ENCODE measurements around the gene CYTH4.

Gene CYTH4

DNA sequence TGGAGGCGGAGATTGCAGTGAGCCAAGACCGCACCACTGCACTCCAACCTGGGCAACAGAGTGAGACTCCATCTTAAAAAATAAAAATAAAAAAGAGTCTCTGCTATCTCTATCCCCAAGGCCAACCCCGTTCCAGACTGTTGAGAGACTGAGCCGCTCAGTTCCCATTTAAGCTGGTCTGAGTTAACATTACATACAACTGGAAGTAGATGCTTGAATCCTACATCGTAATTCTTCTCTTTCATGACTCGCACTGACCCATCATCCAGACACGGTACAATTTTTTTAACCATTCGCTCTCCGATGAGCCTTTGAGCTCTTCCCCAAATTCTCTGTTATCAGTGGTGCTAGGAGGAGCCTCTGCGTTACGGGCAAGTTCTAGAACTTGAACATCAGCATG, 4.9 kb upstream of the CYTH4 start:
- H3K27ac ChIP-seq (ENCODE audit: low read depth, low read length) = no peak overlapping the region
- no peaks in the 10 kb centered on the region for H3K36me3 ChIP-seq (ENCODE audit: control insufficient read depth in 5 of 5, insufficient read depth in 5 of 5, low read length in 5 of 5)
- peaks cover 0 to 50% (median 22%) of the 10 kb centered on the region in 5 donors for H3K27me3 ChIP-seq (ENCODE audit: control insufficient read depth in 5 of 5, insufficient read depth in 4 of 5, low read length in 5 of 5)
- peaks cover 0 to 4% (median 2%) of the 10 kb centered on the region in 5 donors for H3K9me3 ChIP-seq (ENCODE audit: control insufficient read depth in 5 of 5, low read length in 5 of 5)
- no peak overlapping the region for H3K9ac ChIP-seq (ENCODE audit: low read length in 5 of 5)
- no peak overlapping the region for H3K4me3 ChIP-seq (ENCODE audit: low read depth in 1 of 5, low read length in 5 of 5)
- H3K4me1 ChIP-seq (ENCODE audit: control insufficient read depth in 5 of 5, insufficient read depth in 5 of 5, low read length in 5 of 5) = peaks cover 0 to 56% (median 12%) of the 10 kb centered on the region in 5 donors

DNA sequence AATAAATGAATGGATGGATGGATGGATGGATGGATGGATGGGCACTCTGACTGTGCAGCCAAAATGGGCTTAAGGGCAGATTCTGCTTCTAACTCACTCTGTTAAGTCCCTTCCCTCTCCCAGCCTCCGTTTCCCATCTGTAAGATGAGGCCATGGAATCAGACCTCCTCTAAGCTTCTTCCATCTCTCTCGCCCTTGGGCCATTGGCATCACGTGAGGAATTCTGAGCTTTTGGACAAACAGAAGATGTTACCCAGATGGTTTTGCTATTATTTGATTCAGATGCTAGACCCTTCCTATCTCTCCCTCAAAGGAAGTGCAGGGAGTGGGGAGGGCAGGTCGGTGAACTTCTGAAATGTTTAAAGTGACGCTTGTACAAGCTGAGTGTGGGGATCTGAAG, 4.0 kb upstream of the CYTH4 start:
- Histone ChIP-seq H3K27ac (ENCODE audit: low read depth, low read length) (no peak overlapping the region), H3K4me3 (ENCODE audit: low read depth in 1 of 5, low read length in 5 of 5) (no peak overlapping the region), H3K9ac (ENCODE audit: low read length in 5 of 5) (no peak overlapping the region), H3K9me3 (ENCODE audit: control insufficient read depth in 5 of 5, low read length in 5 of 5) (peaks cover 0 to 4% (median 2%) of the 10 kb centered on the region in 5 donors), H3K4me1 (ENCODE audit: control insufficient read depth in 5 of 5, insufficient read depth in 5 of 5, low read length in 5 of 5) (peaks cover 0 to 54% (median 12%) of the 10 kb centered on the region in 5 donors), H3K36me3 (ENCODE audit: control insufficient read depth in 5 of 5, insufficient read depth in 5 of 5, low read length in 5 of 5) (no peaks in the 10 kb centered on the region), H3K27me3 (ENCODE audit: control insufficient read depth in 5 of 5, insufficient read depth in 4 of 5, low read length in 5 of 5) (peaks cover 0 to 52% (median 28%) of the 10 kb centered on the region in 5 donors)

DNA sequence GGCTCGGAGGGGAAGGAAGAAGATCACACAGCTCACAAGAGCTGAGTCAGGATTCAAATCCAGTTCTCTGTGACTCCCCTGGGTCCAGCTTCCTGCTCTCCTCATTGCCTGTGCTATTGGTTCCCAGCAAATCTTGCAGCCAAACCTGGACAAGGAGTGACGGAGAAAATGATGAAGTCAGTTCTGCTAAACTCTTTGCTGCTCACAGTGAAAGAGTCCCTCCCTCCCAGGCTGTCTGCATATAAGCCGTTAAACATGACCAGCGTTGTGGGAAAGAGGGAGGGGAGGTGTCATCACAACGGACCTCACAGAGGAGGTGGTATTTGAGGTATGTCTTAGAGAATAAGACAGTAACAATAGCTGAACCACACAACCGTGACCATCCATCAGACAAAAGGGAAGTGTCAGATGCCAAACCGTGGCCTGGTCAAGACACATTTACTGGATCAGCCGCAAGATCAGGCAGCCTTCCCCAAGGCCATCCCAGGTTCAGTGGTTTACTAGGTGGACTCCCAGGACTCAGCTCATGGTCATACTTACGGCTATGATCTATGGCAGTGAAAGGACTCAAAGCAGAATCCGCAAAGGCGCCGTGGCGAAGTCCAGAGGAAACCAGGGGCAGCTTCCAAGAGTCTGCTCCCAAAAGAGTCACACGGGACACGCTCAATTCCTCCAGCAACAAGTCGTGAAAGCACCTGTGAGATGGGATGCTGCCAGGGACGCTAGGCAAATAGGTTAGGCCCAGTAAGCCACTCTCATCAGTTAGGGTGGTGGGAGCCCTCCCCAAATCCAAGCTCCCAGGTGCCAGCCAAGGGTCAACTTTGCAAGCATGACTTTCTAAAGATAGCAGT, 2.8 kb upstream of the CYTH4 start:
- no peaks in the 10 kb centered on the region for H3K36me3 ChIP-seq (ENCODE audit: control insufficient read depth in 5 of 5, insufficient read depth in 5 of 5, low read length in 5 of 5)
- no peak overlapping the region for H3K4me3 ChIP-seq (ENCODE audit: low read depth in 1 of 5, low read length in 5 of 5)
- peaks cover 0 to 4% (median 2%) of the 10 kb centered on the region in 5 donors for H3K9me3 ChIP-seq (ENCODE audit: control insufficient read depth in 5 of 5, low read length in 5 of 5)
- H3K27ac ChIP-seq (ENCODE audit: low read depth, low read length) = no peak overlapping the region
- no peak overlapping the region for H3K9ac ChIP-seq (ENCODE audit: low read length in 5 of 5)
- peaks cover 0 to 41% (median 3%) of the 10 kb centered on the region in 5 donors for H3K4me1 ChIP-seq (ENCODE audit: control insufficient read depth in 5 of 5, insufficient read depth in 5 of 5, low read length in 5 of 5)
- peaks cover 9 to 59% (median 30%) of the 10 kb centered on the region in 5 donors for H3K27me3 ChIP-seq (ENCODE audit: control insufficient read depth in 5 of 5, insufficient read depth in 4 of 5, low read length in 5 of 5)

DNA sequence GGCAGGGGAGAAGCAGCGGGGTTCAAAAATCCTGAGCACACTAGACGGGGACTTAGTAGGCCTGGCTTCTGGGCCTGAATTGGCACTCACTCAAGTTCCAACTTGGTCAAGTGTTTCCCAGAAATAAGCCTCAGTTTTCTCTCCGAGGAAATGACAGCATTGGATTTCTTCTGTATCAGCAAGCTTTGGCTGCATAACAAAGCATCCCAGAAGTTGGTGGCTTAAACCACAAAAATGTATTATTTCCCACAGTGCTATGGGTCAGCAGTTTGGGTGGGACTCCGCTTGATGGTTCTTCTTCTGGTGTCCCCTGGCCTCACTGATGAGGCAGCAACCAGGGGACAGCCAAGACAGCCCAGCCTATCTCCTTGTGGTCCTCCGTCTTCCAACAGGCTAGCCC, 1.6 kb upstream of the CYTH4 start:
- H3K9me3 ChIP-seq (ENCODE audit: control insufficient read depth in 5 of 5, low read length in 5 of 5) = peaks cover 0 to 4% (median 2%) of the 10 kb centered on the region in 5 donors
- H3K27ac ChIP-seq (ENCODE audit: low read depth, low read length) = no peak overlapping the region
- no peak overlapping the region for H3K4me3 ChIP-seq (ENCODE audit: low read depth in 1 of 5, low read length in 5 of 5)
- H3K9ac ChIP-seq (ENCODE audit: low read length in 5 of 5) = no peak overlapping the region
- no peaks in the 10 kb centered on the region for H3K36me3 ChIP-seq (ENCODE audit: control insufficient read depth in 5 of 5, insufficient read depth in 5 of 5, low read length in 5 of 5)
- H3K27me3 ChIP-seq (ENCODE audit: control insufficient read depth in 5 of 5, insufficient read depth in 4 of 5, low read length in 5 of 5) = peaks cover 9 to 51% (median 23%) of the 10 kb centered on the region in 5 donors
- peaks cover 0 to 32% (median 2%) of the 10 kb centered on the region in 5 donors for H3K4me1 ChIP-seq (ENCODE audit: control insufficient read depth in 5 of 5, insufficient read depth in 5 of 5, low read length in 5 of 5)

DNA sequence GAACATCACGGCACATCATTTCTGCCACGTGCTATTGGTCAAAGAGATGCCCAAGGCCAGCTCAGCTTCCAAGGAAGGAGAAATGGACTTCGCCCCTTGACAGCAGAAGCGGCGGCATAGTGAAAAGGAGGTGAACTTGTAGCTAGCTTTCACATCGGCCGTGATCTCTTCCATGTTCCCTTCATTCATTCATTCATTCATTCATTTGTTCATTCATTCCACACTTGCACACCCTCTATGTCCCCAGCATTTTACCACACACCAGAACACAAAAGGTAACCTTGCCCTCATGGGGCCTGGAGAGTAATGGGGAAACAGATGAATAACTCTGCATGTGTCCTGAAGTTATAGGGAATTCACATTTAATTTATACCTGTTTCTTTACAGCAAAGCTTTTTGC, 1.1 kb upstream of the CYTH4 start:
- Histone ChIP-seq H3K4me1 (ENCODE audit: control insufficient read depth in 5 of 5, insufficient read depth in 5 of 5, low read length in 5 of 5) (peaks cover 0 to 33% (median 6%) of the 10 kb centered on the region in 5 donors), H3K36me3 (ENCODE audit: control insufficient read depth in 5 of 5, insufficient read depth in 5 of 5, low read length in 5 of 5) (no peaks in the 10 kb centered on the region), H3K9me3 (ENCODE audit: control insufficient read depth in 5 of 5, low read length in 5 of 5) (peaks cover 0 to 4% (median 2%) of the 10 kb centered on the region in 5 donors), H3K27ac (ENCODE audit: low read depth, low read length) (no peak overlapping the region), H3K27me3 (ENCODE audit: control insufficient read depth in 5 of 5, insufficient read depth in 4 of 5, low read length in 5 of 5) (peaks cover 9 to 52% (median 25%) of the 10 kb centered on the region in 5 donors), H3K9ac (ENCODE audit: low read length in 5 of 5) (no peak overlapping the region), H3K4me3 (ENCODE audit: low read depth in 1 of 5, low read length in 5 of 5) (no peak overlapping the region)

DNA sequence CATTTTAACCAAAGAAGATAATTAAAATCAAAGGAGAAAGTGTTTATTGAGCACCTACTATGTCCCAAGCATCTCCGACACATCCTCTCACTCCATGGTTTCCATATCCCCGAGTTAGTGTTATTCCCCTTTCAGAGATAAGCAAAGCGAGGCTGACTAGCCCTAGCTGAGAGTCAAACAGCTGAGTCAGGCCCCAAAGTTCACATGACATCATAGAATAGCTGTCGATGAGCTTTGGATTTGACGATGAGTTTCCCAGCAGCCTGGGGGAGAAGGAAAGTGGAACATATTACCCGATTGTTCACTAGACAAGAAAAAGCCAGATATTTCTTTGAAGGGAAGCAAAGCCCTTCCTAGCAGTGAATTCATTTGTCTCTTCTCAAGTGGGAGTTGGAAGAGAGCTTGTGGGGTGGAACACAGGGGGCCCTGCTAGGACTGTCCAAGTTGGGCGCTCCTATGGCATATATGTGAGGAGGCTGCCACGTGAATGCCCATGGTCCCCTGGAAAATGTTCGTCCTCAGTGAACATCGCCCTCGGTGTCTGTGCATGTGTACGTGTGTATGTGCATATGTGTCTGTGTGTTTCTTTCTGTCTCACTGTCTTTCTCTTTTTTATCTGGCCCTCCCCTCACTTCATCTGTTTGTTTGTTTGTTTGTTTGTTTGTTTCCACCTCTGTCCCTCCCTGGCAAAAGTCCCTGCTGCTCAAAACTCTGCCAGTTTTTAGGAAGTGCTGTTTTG, 493 bp upstream of the CYTH4 start:
- Histone ChIP-seq H3K27me3 (ENCODE audit: control insufficient read depth in 5 of 5, insufficient read depth in 4 of 5, low read length in 5 of 5) (peaks cover 9 to 55% (median 31%) of the 10 kb centered on the region in 5 donors), H3K4me1 (ENCODE audit: control insufficient read depth in 5 of 5, insufficient read depth in 5 of 5, low read length in 5 of 5) (peaks cover 0 to 40% (median 7%) of the 10 kb centered on the region in 5 donors), H3K9ac (ENCODE audit: low read length in 5 of 5) (no peak overlapping the region), H3K36me3 (ENCODE audit: control insufficient read depth in 5 of 5, insufficient read depth in 5 of 5, low read length in 5 of 5) (peaks cover 0 to 2% (median 0%) of the 10 kb centered on the region in 5 donors), H3K4me3 (ENCODE audit: low read depth in 1 of 5, low read length in 5 of 5) (peak overlapping the region in 3 of 5 donors; percentile 19 to 70 (median 34)), H3K9me3 (ENCODE audit: control insufficient read depth in 5 of 5, low read length in 5 of 5) (peaks cover 0 to 4% (median 2%) of the 10 kb centered on the region in 5 donors), H3K27ac (ENCODE audit: low read depth, low read length) (peak overlapping the region; percentile 35)

DNA sequence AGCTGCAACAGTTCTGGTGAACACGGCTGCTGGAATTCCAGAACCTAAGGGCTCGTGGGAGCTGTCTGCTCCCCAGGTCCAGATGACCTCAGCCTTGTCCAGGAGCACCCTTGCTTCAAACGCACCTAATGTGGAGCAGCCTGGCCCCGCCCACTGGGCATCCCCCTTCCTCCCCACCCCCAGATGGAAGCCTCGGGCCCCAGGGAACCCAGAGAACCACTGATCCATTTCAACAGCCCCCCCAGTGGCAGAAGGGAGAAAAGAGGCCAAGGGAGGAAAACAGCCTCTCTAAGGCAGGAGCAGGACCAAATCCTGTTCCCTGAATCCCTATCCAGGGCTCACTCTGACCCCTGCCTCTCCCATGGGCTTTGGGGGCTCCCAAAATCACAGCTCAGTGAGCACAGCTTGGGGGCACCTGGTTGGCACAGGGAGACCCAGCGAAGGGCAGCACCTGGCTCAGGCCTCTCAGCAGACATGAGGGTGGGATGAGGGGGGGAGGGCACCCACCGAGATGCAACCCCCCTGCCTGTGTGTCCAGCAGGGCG, 1.2 kb downstream of the CYTH4 start:
- H3K9me3 ChIP-seq (ENCODE audit: control insufficient read depth in 5 of 5, low read length in 5 of 5) = peaks cover 0 to 4% (median 2%) of the 10 kb centered on the region in 5 donors
- peak overlapping the region; percentile 28 to 72 (median 66) for H3K4me3 ChIP-seq (ENCODE audit: low read depth in 1 of 5, low read length in 5 of 5)
- H3K27me3 ChIP-seq (ENCODE audit: control insufficient read depth in 5 of 5, insufficient read depth in 4 of 5, low read length in 5 of 5) = peaks cover 9 to 47% (median 31%) of the 10 kb centered on the region in 5 donors
- peak overlapping the region in 4 of 5 donors; percentile 26 to 75 (median 68) for H3K9ac ChIP-seq (ENCODE audit: low read length in 5 of 5)
- peaks cover 0 to 43% (median 11%) of the 10 kb centered on the region in 5 donors for H3K4me1 ChIP-seq (ENCODE audit: control insufficient read depth in 5 of 5, insufficient read depth in 5 of 5, low read length in 5 of 5)
- H3K27ac ChIP-seq (ENCODE audit: low read depth, low read length) = peak overlapping the region; percentile 10
- peaks cover 0 to 7% (median 0%) of the 10 kb centered on the region in 5 donors for H3K36me3 ChIP-seq (ENCODE audit: control insufficient read depth in 5 of 5, insufficient read depth in 5 of 5, low read length in 5 of 5)

DNA sequence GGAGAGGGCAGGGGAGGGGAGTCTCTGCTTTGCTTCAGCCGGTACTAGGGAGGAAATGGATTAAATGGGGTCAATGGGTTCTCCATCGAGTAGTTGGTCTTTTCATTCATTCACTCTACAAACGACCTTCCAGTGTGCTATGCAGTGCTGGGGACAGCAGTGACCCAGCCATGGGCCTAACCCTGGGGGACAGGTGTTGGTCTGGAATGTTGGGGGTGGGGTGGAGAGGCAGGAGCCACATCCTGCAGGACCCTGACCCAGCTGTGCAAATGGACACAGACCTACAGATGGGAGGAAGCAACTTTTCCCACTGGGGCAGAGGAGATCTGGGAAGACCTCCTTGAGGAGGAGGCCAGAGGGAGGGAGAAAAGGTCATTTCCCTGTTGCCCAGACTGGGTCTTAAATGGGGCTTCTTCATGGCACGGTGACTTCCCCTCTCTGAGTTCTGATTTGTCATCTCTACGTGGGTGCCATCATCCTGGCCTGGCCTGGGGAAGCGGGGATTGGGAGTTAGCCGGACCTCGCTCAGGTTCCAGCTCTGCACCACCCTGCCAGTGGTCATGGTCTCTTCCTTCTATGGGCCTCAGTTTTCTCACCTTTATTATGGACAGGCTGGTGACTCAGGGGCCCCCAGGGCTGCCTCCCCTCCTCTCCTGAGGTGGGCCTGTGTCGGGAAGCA, 2.0 kb downstream of the CYTH4 start:
- peak overlapping the region; percentile 28 to 70 (median 58) for H3K4me3 ChIP-seq (ENCODE audit: low read depth in 1 of 5, low read length in 5 of 5)
- peak overlapping the region in 4 of 5 donors; percentile 8 to 52 (median 34) for H3K9ac ChIP-seq (ENCODE audit: low read length in 5 of 5)

DNA sequence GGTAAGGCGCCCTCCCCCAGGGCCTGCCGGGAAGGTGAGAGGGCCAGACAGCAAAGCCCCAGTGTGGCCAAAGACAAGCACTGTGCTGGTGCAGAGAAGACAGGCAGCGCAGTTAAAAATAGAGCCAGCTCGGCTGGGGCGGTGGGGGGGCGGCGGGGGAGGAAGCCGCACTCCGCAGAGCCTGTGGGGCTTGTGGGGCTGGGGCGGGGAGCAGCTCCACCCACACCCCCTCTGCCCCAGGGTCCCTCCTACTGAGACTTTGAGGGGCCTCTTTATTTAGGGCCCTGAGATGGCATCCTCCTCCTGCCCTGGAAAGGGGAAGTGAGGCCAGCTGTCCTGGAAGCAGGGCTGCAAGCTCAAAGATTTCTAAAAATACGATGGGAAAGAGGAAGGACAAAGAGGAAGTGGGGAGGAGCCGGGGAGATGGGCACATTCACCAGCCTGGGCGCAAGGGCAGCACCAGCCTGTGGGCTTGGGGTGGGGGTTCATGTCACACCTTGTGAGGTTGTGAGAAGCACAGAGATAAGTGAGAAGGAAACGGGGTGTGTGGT, 2.6 kb downstream of the CYTH4 start:
- Histone ChIP-seq H3K4me1 (ENCODE audit: control insufficient read depth in 5 of 5, insufficient read depth in 5 of 5, low read length in 5 of 5) (peaks cover 0 to 46% (median 11%) of the 10 kb centered on the region in 5 donors), H3K4me3 (ENCODE audit: low read depth in 1 of 5, low read length in 5 of 5) (peak overlapping the region in 3 of 5 donors; percentile 42 to 70 (median 66)), H3K27ac (ENCODE audit: low read depth, low read length) (no peak overlapping the region), H3K36me3 (ENCODE audit: control insufficient read depth in 5 of 5, insufficient read depth in 5 of 5, low read length in 5 of 5) (peaks cover 0 to 15% (median 0%) of the 10 kb centered on the region in 5 donors), H3K9ac (ENCODE audit: low read length in 5 of 5) (no peak overlapping the region), H3K27me3 (ENCODE audit: control insufficient read depth in 5 of 5, insufficient read depth in 4 of 5, low read length in 5 of 5) (peaks cover 9 to 36% (median 28%) of the 10 kb centered on the region in 5 donors), H3K9me3 (ENCODE audit: control insufficient read depth in 5 of 5, low read length in 5 of 5) (peaks cover 0 to 4% (median 0%) of the 10 kb centered on the region in 5 donors)

More for the DNA sequence above, 2.0 kb downstream of the CYTH4 start:
- H3K9me3 ChIP-seq (ENCODE audit: control insufficient read depth in 5 of 5, low read length in 5 of 5) = peaks cover 0 to 4% (median 0%) of the 10 kb centered on the region in 5 donors
- peaks cover 0 to 15% (median 0%) of the 10 kb centered on the region in 5 donors for H3K36me3 ChIP-seq (ENCODE audit: control insufficient read depth in 5 of 5, insufficient read depth in 5 of 5, low read length in 5 of 5)
- peaks cover 0 to 46% (median 11%) of the 10 kb centered on the region in 5 donors for H3K4me1 ChIP-seq (ENCODE audit: control insufficient read depth in 5 of 5, insufficient read depth in 5 of 5, low read length in 5 of 5)
- H3K27ac ChIP-seq (ENCODE audit: low read depth, low read length) = peak overlapping the region; percentile 10
- peaks cover 9 to 39% (median 31%) of the 10 kb centered on the region in 5 donors for H3K27me3 ChIP-seq (ENCODE audit: control insufficient read depth in 5 of 5, insufficient read depth in 4 of 5, low read length in 5 of 5)
